Measurements from ENCODE around the gene SEMA3B. TPM values are rescaled to one million over a fixed set of nuclear protein-coding genes. Genes with fewer than 3 reads are reported as not detected.
A peak's percentile ranks its signal among the peaks of the same experiment; 100 is the strongest.
"Not testable (repeated sequence)": the region's sequence is repeated elsewhere in the genome, so short reads cannot be mapped to it uniquely, and the experiment has no call there.

The SEMA3B gene
- total and polyA plus RNA-seq, 4 donors: 19.1 to 139 (median 64.3) TPM

DNA sequence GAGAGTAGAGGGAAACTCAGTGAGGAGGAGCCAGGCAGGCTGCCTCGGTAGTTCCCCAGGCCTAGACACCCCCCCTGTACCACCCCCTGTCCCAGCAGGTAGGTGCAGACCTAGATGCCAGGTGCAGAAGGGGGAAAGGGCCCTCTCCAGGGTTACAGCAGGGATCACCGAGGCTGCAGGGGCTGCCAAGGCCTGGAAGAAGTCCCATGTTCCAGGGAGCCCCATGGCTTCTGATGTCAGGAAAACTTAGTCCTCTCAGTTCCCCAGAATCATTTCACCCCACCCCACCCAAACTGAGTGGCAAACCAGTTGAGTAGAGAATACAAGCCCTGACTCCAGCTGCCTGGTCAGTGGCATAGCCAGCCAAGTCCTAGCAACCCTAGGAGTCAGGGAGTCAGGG lies 7.4 kb upstream of the SEMA3B start:
- Histone ChIP-seq H3K4me3 (ENCODE audit: low read depth, low read length) (peak overlapping the region; percentile 9), H3K36me3 (ENCODE audit: control insufficient read depth, insufficient read depth, low read length) (peaks cover 34% of the 10 kb centered on the region), H3K27ac (ENCODE audit: low read depth, low read length) (peak overlapping the region; percentile 99), H3K27me3 (ENCODE audit: control insufficient read depth, insufficient read depth, low read length) (no peaks in the 10 kb centered on the region), H3K4me1 (ENCODE audit: control insufficient read depth, insufficient read depth, low read length) (peaks cover 94% of the 10 kb centered on the region), H3K9me3 (ENCODE audit: control insufficient read depth, insufficient read depth, low read length) (no peaks in the 10 kb centered on the region)
- WGBS (ENCODE audit: insufficient coverage): 43% methylated on average over 1 of the region's 2 CpGs
- no peak for DNase-seq (ENCODE audit: low read depth in 4 of 6, low spot score in 6 of 6)

DNA sequence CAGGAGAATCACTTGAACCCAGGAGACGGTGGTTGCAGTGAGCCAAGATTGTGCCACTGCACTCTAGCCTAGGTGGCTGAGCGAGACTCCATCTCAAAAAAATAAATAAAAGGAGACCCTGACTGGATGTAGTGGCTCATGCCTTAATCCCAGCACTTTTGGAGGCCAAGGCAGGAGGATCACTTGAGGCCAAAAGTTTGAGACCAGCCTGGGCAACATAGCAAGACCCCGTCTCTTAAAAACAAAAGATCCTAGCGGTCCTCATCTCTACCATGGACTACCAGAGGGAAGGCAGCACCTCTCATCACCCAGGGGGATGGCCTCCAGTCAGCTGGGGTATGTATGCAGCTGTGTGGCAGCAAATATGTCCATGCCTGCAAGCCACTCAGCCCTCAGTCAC lies 6.7 kb upstream of the SEMA3B start:
- not testable (repeated sequence) for DNase-seq (ENCODE audit: low read depth in 4 of 6, low spot score in 6 of 6); H3K27me3 ChIP-seq (ENCODE audit: control insufficient read depth, insufficient read depth, low read length); H3K27ac ChIP-seq (ENCODE audit: low read depth, low read length); H3K4me3 ChIP-seq (ENCODE audit: low read depth, low read length); H3K9me3 ChIP-seq (ENCODE audit: control insufficient read depth, insufficient read depth, low read length)
- Histone ChIP-seq H3K4me1 (ENCODE audit: control insufficient read depth, insufficient read depth, low read length) (peaks cover 98% of the 10 kb centered on the region), H3K36me3 (ENCODE audit: control insufficient read depth, insufficient read depth, low read length) (peaks cover 27% of the 10 kb centered on the region)
- WGBS (ENCODE audit: insufficient coverage): 100% methylated on average over 2 of the region's 4 CpGs

DNA sequence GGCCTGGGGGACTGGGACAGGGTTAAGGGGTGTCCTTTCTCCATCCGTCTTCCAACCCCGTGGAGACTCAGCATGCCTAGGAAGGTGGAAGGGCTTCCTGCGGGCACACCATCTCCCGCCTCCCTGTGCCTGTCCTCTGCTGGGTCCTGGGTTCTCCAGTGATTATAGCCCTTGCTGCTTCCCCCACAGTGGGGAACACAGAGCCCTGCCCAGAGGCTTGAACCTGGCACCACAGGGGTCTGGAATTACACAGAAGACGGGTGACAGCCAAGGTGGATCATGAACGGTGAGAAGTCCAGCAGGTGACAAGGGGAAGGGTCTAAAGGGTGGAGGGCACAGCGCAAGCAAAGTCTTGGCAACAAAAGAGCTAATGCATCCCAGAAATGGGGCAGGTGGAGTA lies 6.2 kb upstream of the SEMA3B start:
- Histone ChIP-seq H3K27me3 (ENCODE audit: control insufficient read depth, insufficient read depth, low read length) (no peaks in the 10 kb centered on the region), H3K27ac (ENCODE audit: low read depth, low read length) (peak overlapping the region; percentile 95), H3K4me1 (ENCODE audit: control insufficient read depth, insufficient read depth, low read length) (peaks cover 98% of the 10 kb centered on the region), H3K9me3 (ENCODE audit: control insufficient read depth, insufficient read depth, low read length) (no peaks in the 10 kb centered on the region), H3K36me3 (ENCODE audit: control insufficient read depth, insufficient read depth, low read length) (peaks cover 21% of the 10 kb centered on the region), H3K4me3 (ENCODE audit: low read depth, low read length) (no peak overlapping the region)
- no peak for DNase-seq (ENCODE audit: low read depth in 4 of 6, low spot score in 6 of 6)
- WGBS (ENCODE audit: insufficient coverage): 85% methylated on average over 7 of the region's 7 CpGs

- Histone ChIP-seq H3K36me3 (ENCODE audit: control insufficient read depth, insufficient read depth, low read length) (peaks cover 11% of the 10 kb centered on the region), H3K4me1 (ENCODE audit: control insufficient read depth, insufficient read depth, low read length) (peaks cover 97% of the 10 kb centered on the region), H3K9me3 (ENCODE audit: control insufficient read depth, insufficient read depth, low read length) (no peaks in the 10 kb centered on the region), H3K27ac (ENCODE audit: low read depth, low read length) (peak overlapping the region; percentile 95), H3K4me3 (ENCODE audit: low read depth, low read length) (no peak overlapping the region), H3K27me3 (ENCODE audit: control insufficient read depth, insufficient read depth, low read length) (no peaks in the 10 kb centered on the region)
- DNase-seq (ENCODE audit: low read depth in 4 of 6, low spot score in 6 of 6): no peak
- 46% methylated on average over 3 of the region's 6 CpGs for WGBS (ENCODE audit: insufficient coverage)
These were observed 5.2 kb upstream of the SEMA3B start for GRCh38 chr3:50263478-50264382.

DNA sequence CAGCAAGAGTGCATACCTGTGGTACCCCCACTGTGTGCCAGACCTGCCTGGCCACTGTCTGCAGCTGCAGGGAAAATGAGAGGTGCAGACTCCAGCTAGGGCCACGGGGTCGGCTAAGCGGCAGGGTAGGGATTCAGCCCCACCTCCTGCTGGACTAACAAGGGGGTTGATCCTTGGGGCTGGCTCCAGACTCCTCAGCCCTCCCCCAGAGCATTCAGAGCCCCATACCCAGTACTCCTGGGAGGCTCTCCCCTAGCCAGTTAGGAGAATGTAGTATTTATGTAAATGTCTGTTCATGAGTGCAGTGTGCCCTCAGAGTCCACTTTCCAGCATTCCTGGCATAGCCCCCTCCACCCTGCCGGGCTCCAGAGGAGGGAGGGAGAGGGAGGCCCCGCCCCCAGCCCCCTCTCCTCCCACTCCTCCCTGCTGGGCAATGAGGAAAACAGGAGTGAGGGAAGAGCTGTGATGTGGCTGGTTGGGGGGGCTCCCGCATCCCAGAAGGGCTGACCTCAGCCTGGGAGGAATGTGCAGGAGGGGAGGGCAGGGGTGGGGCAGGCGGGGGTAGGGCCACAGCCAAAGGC lies 4.5 kb upstream of the SEMA3B start:
- DNase-seq (ENCODE audit: low read depth in 4 of 6, low spot score in 6 of 6): peak in 4 of 6 donors; percentile 40 to 93 (median 71)
- Histone ChIP-seq H3K27ac (ENCODE audit: low read depth, low read length) (peak overlapping the region; percentile 95), H3K27me3 (ENCODE audit: control insufficient read depth, insufficient read depth, low read length) (no peaks in the 10 kb centered on the region), H3K36me3 (ENCODE audit: control insufficient read depth, insufficient read depth, low read length) (peaks cover 4% of the 10 kb centered on the region), H3K4me3 (ENCODE audit: low read depth, low read length) (no peak overlapping the region), H3K9me3 (ENCODE audit: control insufficient read depth, insufficient read depth, low read length) (no peaks in the 10 kb centered on the region), H3K4me1 (ENCODE audit: control insufficient read depth, insufficient read depth, low read length) (peaks cover 97% of the 10 kb centered on the region)
- WGBS (ENCODE audit: insufficient coverage): no CpG with 5 or more reads among the region's 7 CpGs

- Histone ChIP-seq H3K36me3 (ENCODE audit: control insufficient read depth, insufficient read depth, low read length) (peaks cover under 1% of the 10 kb centered on the region), H3K4me3 (ENCODE audit: low read depth, low read length) (no peak overlapping the region), H3K27ac (ENCODE audit: low read depth, low read length) (peak overlapping the region; percentile 95), H3K4me1 (ENCODE audit: control insufficient read depth, insufficient read depth, low read length) (peaks cover 97% of the 10 kb centered on the region), H3K9me3 (ENCODE audit: control insufficient read depth, insufficient read depth, low read length) (no peaks in the 10 kb centered on the region), H3K27me3 (ENCODE audit: control insufficient read depth, insufficient read depth, low read length) (no peaks in the 10 kb centered on the region)
- DNase-seq (ENCODE audit: low read depth in 4 of 6, low spot score in 6 of 6): no peak
- whole genome bisulfite sequencing (ENCODE audit: insufficient coverage): 74% methylated on average over 7 of the region's 7 CpGs
These were observed 3.9 kb upstream of the SEMA3B start for GRCh38 chr3:50264964-50265485.

GRCh38 chr3:50265571-50265970 lies 3.4 kb upstream of the SEMA3B start:
- Histone ChIP-seq H3K4me1 (ENCODE audit: control insufficient read depth, insufficient read depth, low read length) (peaks cover 98% of the 10 kb centered on the region), H3K27ac (ENCODE audit: low read depth, low read length) (peak overlapping the region; percentile 95), H3K4me3 (ENCODE audit: low read depth, low read length) (no peak overlapping the region), H3K36me3 (ENCODE audit: control insufficient read depth, insufficient read depth, low read length) (peaks cover 5% of the 10 kb centered on the region), H3K27me3 (ENCODE audit: control insufficient read depth, insufficient read depth, low read length) (no peaks in the 10 kb centered on the region), H3K9me3 (ENCODE audit: control insufficient read depth, insufficient read depth, low read length) (no peaks in the 10 kb centered on the region)
- no peak for DNase-seq (ENCODE audit: low read depth in 4 of 6, low spot score in 6 of 6)
- 60% methylated on average over 1 of the region's 1 CpG for WGBS (ENCODE audit: insufficient coverage)

GRCh38 chr3:50266017-50266416 lies 2.9 kb upstream of the SEMA3B start:
- 92% methylated on average over 6 of the region's 6 CpGs for WGBS (ENCODE audit: insufficient coverage)
- Histone ChIP-seq H3K4me1 (ENCODE audit: control insufficient read depth, insufficient read depth, low read length) (peaks cover 98% of the 10 kb centered on the region), H3K27ac (ENCODE audit: low read depth, low read length) (peak overlapping the region; percentile 95), H3K27me3 (ENCODE audit: control insufficient read depth, insufficient read depth, low read length) (no peaks in the 10 kb centered on the region), H3K9me3 (ENCODE audit: control insufficient read depth, insufficient read depth, low read length) (no peaks in the 10 kb centered on the region), H3K4me3 (ENCODE audit: low read depth, low read length) (no peak overlapping the region), H3K36me3 (ENCODE audit: control insufficient read depth, insufficient read depth, low read length) (peaks cover 10% of the 10 kb centered on the region)
- no peak for DNase-seq (ENCODE audit: low read depth in 4 of 6, low spot score in 6 of 6)

DNA sequence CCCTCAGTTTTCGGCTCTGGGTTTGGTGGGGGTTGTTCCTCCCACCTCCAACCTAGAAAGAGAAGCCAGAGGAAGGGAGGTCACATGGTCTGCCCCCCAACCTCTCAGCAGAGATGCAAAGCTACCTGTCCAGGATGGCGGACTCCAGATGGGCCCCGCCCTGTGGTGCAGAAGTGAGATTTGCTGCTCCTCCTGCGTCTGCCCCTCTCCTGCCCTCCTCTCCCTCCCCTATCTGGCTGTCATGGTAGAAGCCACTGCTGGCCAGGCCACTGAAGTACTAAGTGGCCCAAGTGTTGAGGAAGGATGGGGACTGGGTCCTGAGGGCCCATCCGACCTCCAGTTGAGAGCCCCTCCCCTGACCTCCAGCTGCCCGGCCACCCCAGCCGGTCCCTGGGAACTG lies 2.1 kb upstream of the SEMA3B start:
- DNase-seq (ENCODE audit: low read depth in 4 of 6, low spot score in 6 of 6): no peak
- peaks cover 13% of the 10 kb centered on the region for H3K36me3 ChIP-seq (ENCODE audit: control insufficient read depth, insufficient read depth, low read length)
- H3K4me3 ChIP-seq (ENCODE audit: low read depth, low read length): peak overlapping the region; percentile 48
- WGBS (ENCODE audit: insufficient coverage): 79% methylated on average over 4 of the region's 7 CpGs
- H3K4me1 ChIP-seq (ENCODE audit: control insufficient read depth, insufficient read depth, low read length): peaks cover 97% of the 10 kb centered on the region
- no peaks in the 10 kb centered on the region for H3K27me3 ChIP-seq (ENCODE audit: control insufficient read depth, insufficient read depth, low read length)
- peak overlapping the region; percentile 95 for H3K27ac ChIP-seq (ENCODE audit: low read depth, low read length)
- H3K9me3 ChIP-seq (ENCODE audit: control insufficient read depth, insufficient read depth, low read length): no peaks in the 10 kb centered on the region
